Lower lobe of right lung (tissue), 2 donors: ENCODE data around the gene OVOL3. TPM values are rescaled to one million over a fixed set of nuclear protein-coding genes. Genes with fewer than 3 reads are reported as not detected.

Experiments
- ATAC-seq, 2 donors: fragments of 200-7000 bp; cut with Tn5 transposase; one replicate each; pipeline ENCODE4 v1.9.1; 2020 to 2022; ENCODE audit warnings: mild to moderate bottlenecking in 2 of 2, moderate library complexity in 2 of 2
- DNase-seq: peaks from one replicate; pipeline ENCODE4 v3.0.0-alpha.2; 2020
- H3K27ac ChIP-seq: fragments of 200-600 bp; one replicate; pipeline ENCODE4 v1.8.0; 2022
- H3K27me3 ChIP-seq: fragments of 200-600 bp; one replicate; pipeline ENCODE4 v1.8.0; 2022; ENCODE audit warnings: low read depth
- H3K36me3 ChIP-seq: fragments of 200-600 bp; one replicate; pipeline ENCODE4 v1.8.0; 2022; ENCODE audit warnings: mild to moderate bottlenecking
- H3K4me1 ChIP-seq: fragments of 200-600 bp; one replicate; pipeline ENCODE4 v1.8.0; 2022
- H3K4me3 ChIP-seq: fragments of 200-600 bp; one replicate; pipeline ENCODE4 v1.8.0; 2022; ENCODE audit warnings: mild to moderate bottlenecking
- H3K9me3 ChIP-seq: fragments of 200-600 bp; one replicate; pipeline ENCODE4 v1.8.0; 2022
- CTCF ChIP-seq: fragments of 200-600 bp; IDR thresholded peaks from one replicate; pipeline ENCODE4 v1.8.0; 2022; ENCODE audit warnings: antibody characterized with exemption, mild to moderate bottlenecking
- intact Hi-C: fragments of 100-400 bp; cut with DNase I; formaldehyde crosslinking; loops from one replicate; pipeline ENCODE4 v1.11.0; 2022
- total RNA-seq: library from RNA; stranded (reverse); fragmentation: NEBNext Ultra II Directional; extraction: Animal tissue kit (Norgen Biotek cat#: 25700); gene quantifications from one replicate; pipeline ENCODE4 v1.2.1, GENCODE V29; 2021
- donor health status: DM: no; HTN: yes; CAD: no; lungs with severe emphysema.

The OVOL3 gene
- total RNA-seq, 1 donor from 2014 or later = not detected

GRCh38 chr19:36114721-36115452, 3.9 kb downstream of the OVOL3 start, which contains the start of gene POLR2I:
POLR2I (minus strand) TSS chr19:36114875; CDS start chr19:36114856, 19 bp downstream.
- H3K4me1 ChIP-seq = peaks cover 27% of the 10 kb centered on the region
- H3K9me3 ChIP-seq = no peaks in the 10 kb centered on the region
- H3K27me3 ChIP-seq = no peaks in the 10 kb centered on the region
- peak within 1 kb of the TSS; percentile 74 for H3K4me3 ChIP-seq
- DNase-seq = peak; percentile 99
- no peak for TF ChIP-seq CTCF
- H3K27ac ChIP-seq = peak within 1 kb of the TSS; percentile 84
- peaks cover 65% of the 10 kb centered on the region for H3K36me3 ChIP-seq
- peak; percentile 96 to 97 for ATAC-seq
- intact Hi-C loops = no loop called here

GRCh38 chr19:36115453-36116343, 4.8 kb downstream of the OVOL3 start, which contains the start of gene TBCB:
TBCB (plus strand) TSS chr19:36115468; CDS start chr19:36115561, 93 bp downstream.
- Histone ChIP-seq H3K9me3 (no peaks in the 10 kb centered on the region), H3K4me3 (peak within 1 kb of the TSS; percentile 74), H3K27me3 (no peaks in the 10 kb centered on the region), H3K4me1 (peaks cover 27% of the 10 kb centered on the region), H3K36me3 (peaks cover 68% of the 10 kb centered on the region), H3K27ac (peak within 1 kb of the TSS; percentile 84)
- DNase-seq = peak; percentile 89
- intact Hi-C loops = no loop called here
- ATAC-seq = peak; percentile 79 to 84
- TF ChIP-seq CTCF = no peak

- intact Hi-C loops = no loop called here
- Histone ChIP-seq H3K36me3 (peaks cover 65% of the 10 kb centered on the region), H3K4me3 (peak overlapping the region; percentile 74), H3K27me3 (no peaks in the 10 kb centered on the region), H3K9me3 (no peaks in the 10 kb centered on the region), H3K4me1 (peaks cover 27% of the 10 kb centered on the region), H3K27ac (peak overlapping the region; percentile 84)
- DNase-seq (no peak), ATAC-seq (no peak)
- no peak for TF ChIP-seq CTCF
Measured at GRCh38 chr19:36116344-36116637, 5.3 kb downstream of the OVOL3 start.

GRCh38 chr19:36120092-36120983, 9.4 kb downstream of the OVOL3 start:
- ATAC-seq (peak in 1 of 2 donors; percentile 3), DNase-seq (no peak)
- no peak for TF ChIP-seq CTCF
- Histone ChIP-seq H3K4me3 (no peak overlapping the region), H3K36me3 (peaks cover 78% of the 10 kb centered on the region), H3K9me3 (no peaks in the 10 kb centered on the region), H3K27ac (no peak overlapping the region), H3K27me3 (no peaks in the 10 kb centered on the region), H3K4me1 (peaks cover 15% of the 10 kb centered on the region)
- intact Hi-C loops = no loop called here

GRCh38 chr19:36120984-36121358, 10.0 kb downstream of the OVOL3 start:
- Histone ChIP-seq H3K27ac (no peak overlapping the region), H3K4me1 (peaks cover 13% of the 10 kb centered on the region), H3K36me3 (peaks cover 84% of the 10 kb centered on the region), H3K27me3 (no peaks in the 10 kb centered on the region), H3K4me3 (no peak overlapping the region), H3K9me3 (no peaks in the 10 kb centered on the region)
- no peak for DNase-seq
- peak in 1 of 2 donors; percentile 3 for ATAC-seq
- intact Hi-C loops = no loop called here
- TF ChIP-seq CTCF = no peak
